ENCODE results near the gene STAT3. TPM values are rescaled to one million over a fixed set of nuclear protein-coding genes. Genes with fewer than 3 reads are reported as not detected.

The STAT3 gene
- total RNA-seq, 1 donor from 2014 or later: 281 TPM

GRCh38 chr17:42389135-42389417 lies 834 bp upstream of the STAT3 start:
- TF ChIP-seq CTCF (IDR thresholded peaks at IDR 0.05): no peak
- Mint-ChIP-seq H3K27me3 (ENCODE audit: unreplicated experiment) (no peaks in the 10 kb centered on the region), H3K36me3 (ENCODE audit: unreplicated experiment) (no peaks in the 10 kb centered on the region), H3K4me3 (ENCODE audit: unreplicated experiment) (peak overlapping the region; percentile 69), H3K4me1 (ENCODE audit: unreplicated experiment) (peaks cover 35% of the 10 kb centered on the region), H3K27ac (ENCODE audit: unreplicated experiment) (peak overlapping the region; percentile 99), H3K9me3 (ENCODE audit: unreplicated experiment) (no peaks in the 10 kb centered on the region)
- DNase-seq (ENCODE audit: extremely low spot score, unreplicated experiment): no peak

GRCh38 chr17:42387661-42388380 lies 421 bp downstream of the STAT3 start:
- no peaks in the 10 kb centered on the region for H3K27me3 Mint-ChIP-seq (ENCODE audit: unreplicated experiment)
- H3K9me3 Mint-ChIP-seq (ENCODE audit: unreplicated experiment): no peaks in the 10 kb centered on the region
- DNase-seq (ENCODE audit: extremely low spot score, unreplicated experiment): peak; percentile 85
- peaks cover 44% of the 10 kb centered on the region for H3K4me1 Mint-ChIP-seq (ENCODE audit: unreplicated experiment)
- peaks cover 3% of the 10 kb centered on the region for H3K36me3 Mint-ChIP-seq (ENCODE audit: unreplicated experiment)
- peak overlapping the region; percentile 92 for H3K4me3 Mint-ChIP-seq (ENCODE audit: unreplicated experiment)
- no peak for TF ChIP-seq CTCF (IDR thresholded peaks at IDR 0.05)
- peak overlapping the region; percentile 99 for H3K27ac Mint-ChIP-seq (ENCODE audit: unreplicated experiment)

- Mint-ChIP-seq H3K4me1 (ENCODE audit: unreplicated experiment) (peaks cover 51% of the 10 kb centered on the region), H3K4me3 (ENCODE audit: unreplicated experiment) (peak overlapping the region; percentile 92), H3K27ac (ENCODE audit: unreplicated experiment) (peak overlapping the region; percentile 99), H3K9me3 (ENCODE audit: unreplicated experiment) (no peaks in the 10 kb centered on the region), H3K27me3 (ENCODE audit: unreplicated experiment) (no peaks in the 10 kb centered on the region), H3K36me3 (ENCODE audit: unreplicated experiment) (peaks cover 3% of the 10 kb centered on the region)
- no peak for TF ChIP-seq CTCF (IDR thresholded peaks at IDR 0.05)
- no peak for DNase-seq (ENCODE audit: extremely low spot score, unreplicated experiment)
These were observed 1.2 kb downstream of the STAT3 start for GRCh38 chr17:42386777-42387657.

- TF ChIP-seq CTCF (IDR thresholded peaks at IDR 0.05): no peak
- Mint-ChIP-seq H3K27ac (ENCODE audit: unreplicated experiment) (no peak overlapping the region), H3K4me1 (ENCODE audit: unreplicated experiment) (peaks cover 67% of the 10 kb centered on the region), H3K4me3 (ENCODE audit: unreplicated experiment) (no peak overlapping the region), H3K36me3 (ENCODE audit: unreplicated experiment) (peaks cover 7% of the 10 kb centered on the region), H3K27me3 (ENCODE audit: unreplicated experiment) (no peaks in the 10 kb centered on the region), H3K9me3 (ENCODE audit: unreplicated experiment) (no peaks in the 10 kb centered on the region)
- DNase-seq (ENCODE audit: extremely low spot score, unreplicated experiment): no peak
These were observed 6.3 kb downstream of the STAT3 start for GRCh38 chr17:42381898-42382297.

- H3K27ac Mint-ChIP-seq (ENCODE audit: unreplicated experiment): peak overlapping the region; percentile 38
- H3K4me3 Mint-ChIP-seq (ENCODE audit: unreplicated experiment): no peak overlapping the region
- H3K27me3 Mint-ChIP-seq (ENCODE audit: unreplicated experiment): no peaks in the 10 kb centered on the region
- H3K4me1 Mint-ChIP-seq (ENCODE audit: unreplicated experiment): peaks cover 59% of the 10 kb centered on the region
- no peak for DNase-seq (ENCODE audit: extremely low spot score, unreplicated experiment)
- H3K9me3 Mint-ChIP-seq (ENCODE audit: unreplicated experiment): no peaks in the 10 kb centered on the region
- H3K36me3 Mint-ChIP-seq (ENCODE audit: unreplicated experiment): peaks cover 7% of the 10 kb centered on the region
- no peak for TF ChIP-seq CTCF (IDR thresholded peaks at IDR 0.05)
These were observed 7.3 kb downstream of the STAT3 start for GRCh38 chr17:42380935-42381334.
